ENCODE measurements around the gene ECPAS.

Gene ECPAS, protein sequence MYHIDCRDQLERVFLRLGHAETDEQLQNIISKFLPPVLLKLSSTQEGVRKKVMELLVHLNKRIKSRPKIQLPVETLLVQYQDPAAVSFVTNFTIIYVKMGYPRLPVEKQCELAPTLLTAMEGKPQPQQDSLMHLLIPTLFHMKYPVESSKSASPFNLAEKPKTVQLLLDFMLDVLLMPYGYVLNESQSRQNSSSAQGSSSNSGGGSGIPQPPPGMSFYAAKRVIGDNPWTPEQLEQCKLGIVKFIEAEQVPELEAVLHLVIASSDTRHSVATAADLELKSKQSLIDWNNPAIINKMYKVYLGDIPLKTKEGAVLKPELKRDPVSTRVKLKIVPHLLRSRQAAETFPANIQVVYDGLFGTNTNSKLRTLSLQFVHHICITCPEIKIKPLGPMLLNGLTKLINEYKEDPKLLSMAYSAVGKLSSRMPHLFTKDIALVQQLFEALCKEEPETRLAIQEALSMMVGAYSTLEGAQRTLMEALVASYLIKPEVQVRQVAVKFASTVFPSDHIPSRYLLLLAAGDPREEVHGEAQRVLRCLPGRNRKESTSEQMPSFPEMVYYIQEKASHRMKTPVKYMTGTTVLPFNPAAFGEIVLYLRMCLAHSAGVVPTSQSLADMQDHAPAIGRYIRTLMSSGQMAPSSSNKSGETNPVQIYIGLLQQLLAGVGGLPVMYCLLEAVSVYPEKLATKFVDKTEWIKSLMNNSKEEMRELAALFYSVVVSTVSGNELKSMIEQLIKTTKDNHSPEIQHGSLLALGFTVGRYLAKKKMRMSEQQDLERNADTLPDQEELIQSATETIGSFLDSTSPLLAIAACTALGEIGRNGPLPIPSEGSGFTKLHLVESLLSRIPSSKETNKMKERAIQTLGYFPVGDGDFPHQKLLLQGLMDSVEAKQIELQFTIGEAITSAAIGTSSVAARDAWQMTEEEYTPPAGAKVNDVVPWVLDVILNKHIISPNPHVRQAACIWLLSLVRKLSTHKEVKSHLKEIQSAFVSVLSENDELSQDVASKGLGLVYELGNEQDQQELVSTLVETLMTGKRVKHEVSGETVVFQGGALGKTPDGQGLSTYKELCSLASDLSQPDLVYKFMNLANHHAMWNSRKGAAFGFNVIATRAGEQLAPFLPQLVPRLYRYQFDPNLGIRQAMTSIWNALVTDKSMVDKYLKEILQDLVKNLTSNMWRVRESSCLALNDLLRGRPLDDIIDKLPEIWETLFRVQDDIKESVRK (N-terminal part only)

GRCh38 chr9:111483858-111484571, at the start of gene ECPAS:
TSS of gene ECPAS (minus strand) at chr9:111484383. CDS start at chr9:111472918, 11,465 bp downstream.
- peak within 1 kb of the TSS; percentile 68 to 95 for H3K4me3 ChIP-seq (ENCODE audit: low read depth in 1 of 2, low read length in 2 of 2)
- H3K36me3 ChIP-seq (ENCODE audit: control insufficient read depth in 1 of 2, insufficient read depth in 2 of 2, low read length in 2 of 2): peaks cover 0 to 7% of the 10 kb centered on the region in 2 donors
- H3K9me3 ChIP-seq (ENCODE audit: control insufficient read depth in 1 of 2, low read length in 2 of 2): no peaks in the 10 kb centered on the region
- peak within 1 kb of the TSS; percentile 71 for H3K27ac ChIP-seq (ENCODE audit: low read length)
- peaks cover 5 to 6% of the 10 kb centered on the region in 2 donors for H3K4me1 ChIP-seq (ENCODE audit: control insufficient read depth in 1 of 2, insufficient read depth in 2 of 2, low read length in 2 of 2)
- no peaks in the 10 kb centered on the region for H3K27me3 ChIP-seq (ENCODE audit: low read depth, low read length)

GRCh38 chr9:111533099-111533790, 49.1 kb upstream of the ECPAS start:
- Histone ChIP-seq H3K4me1 (ENCODE audit: control insufficient read depth in 1 of 2, insufficient read depth in 2 of 2, low read length in 2 of 2) (no peaks in the 10 kb centered on the region), H3K27ac (ENCODE audit: low read length) (no peak overlapping the region), H3K9me3 (ENCODE audit: control insufficient read depth in 1 of 2, low read length in 2 of 2) (peaks cover 9 to 39% of the 10 kb centered on the region in 2 donors), H3K4me3 (ENCODE audit: low read depth in 1 of 2, low read length in 2 of 2) (peak overlapping the region in 1 of 2 donors; percentile 11), H3K27me3 (ENCODE audit: low read depth, low read length) (no peaks in the 10 kb centered on the region), H3K36me3 (ENCODE audit: control insufficient read depth in 1 of 2, insufficient read depth in 2 of 2, low read length in 2 of 2) (peaks cover 12 to 85% of the 10 kb centered on the region in 2 donors)

DNA sequence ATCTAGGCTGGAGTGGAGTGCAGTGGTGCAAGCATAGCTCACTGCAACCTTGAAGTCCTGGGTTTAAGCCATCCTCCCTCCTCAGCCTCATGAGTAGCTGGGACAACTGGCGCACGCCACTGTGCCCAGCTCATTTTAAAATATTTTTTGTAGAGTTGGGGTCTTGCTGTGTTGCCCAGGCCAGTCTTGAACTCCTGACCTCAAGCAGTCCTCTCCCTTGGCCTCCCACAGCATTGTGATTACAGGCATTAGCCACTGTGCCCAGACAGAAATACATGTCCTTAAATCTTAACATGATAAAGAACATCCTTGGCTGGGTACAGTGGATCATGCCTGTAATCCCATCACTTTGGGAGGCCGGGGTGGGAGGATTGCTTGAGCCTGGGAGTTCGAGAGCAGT, 47.5 kb upstream of the ECPAS start:
- H3K4me1 ChIP-seq (ENCODE audit: control insufficient read depth in 1 of 2, insufficient read depth in 2 of 2, low read length in 2 of 2): no peaks in the 10 kb centered on the region
- H3K36me3 ChIP-seq (ENCODE audit: control insufficient read depth in 1 of 2, insufficient read depth in 2 of 2, low read length in 2 of 2): peaks cover 12 to 78% of the 10 kb centered on the region in 2 donors
- peaks cover 4 to 23% of the 10 kb centered on the region in 2 donors for H3K9me3 ChIP-seq (ENCODE audit: control insufficient read depth in 1 of 2, low read length in 2 of 2)
- no peak overlapping the region for H3K4me3 ChIP-seq (ENCODE audit: low read depth in 1 of 2, low read length in 2 of 2)
- H3K27me3 ChIP-seq (ENCODE audit: low read depth, low read length): no peaks in the 10 kb centered on the region
- H3K27ac ChIP-seq (ENCODE audit: low read length): no peak overlapping the region

DNA sequence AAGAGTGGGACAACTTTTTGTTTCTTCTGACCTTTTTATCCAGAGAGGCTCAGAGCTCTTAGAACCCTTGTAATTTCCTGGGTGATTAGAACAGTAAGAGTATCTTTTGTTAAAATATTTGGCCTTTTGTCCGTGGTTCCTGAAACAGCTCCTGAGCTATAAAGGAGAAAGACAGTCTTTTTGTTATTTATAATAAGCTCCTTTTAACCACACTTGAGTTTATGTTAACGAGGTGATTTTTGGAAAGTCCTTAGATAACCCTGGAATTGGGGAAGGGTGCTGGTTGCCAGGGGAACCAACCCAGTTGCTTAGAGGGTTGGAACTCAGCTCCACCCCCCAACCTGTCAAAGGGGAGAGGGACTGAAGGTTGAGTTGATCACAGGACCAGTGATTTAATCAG, 45.6 kb upstream of the ECPAS start:
- Histone ChIP-seq H3K4me3 (ENCODE audit: low read depth in 1 of 2, low read length in 2 of 2) (no peak overlapping the region), H3K27ac (ENCODE audit: low read length) (no peak overlapping the region), H3K4me1 (ENCODE audit: control insufficient read depth in 1 of 2, insufficient read depth in 2 of 2, low read length in 2 of 2) (peaks cover 0 to 5% of the 10 kb centered on the region in 2 donors), H3K36me3 (ENCODE audit: control insufficient read depth in 1 of 2, insufficient read depth in 2 of 2, low read length in 2 of 2) (peaks cover 8 to 66% of the 10 kb centered on the region in 2 donors), H3K9me3 (ENCODE audit: control insufficient read depth in 1 of 2, low read length in 2 of 2) (peaks cover 4 to 16% of the 10 kb centered on the region in 2 donors), H3K27me3 (ENCODE audit: low read depth, low read length) (no peaks in the 10 kb centered on the region)

DNA sequence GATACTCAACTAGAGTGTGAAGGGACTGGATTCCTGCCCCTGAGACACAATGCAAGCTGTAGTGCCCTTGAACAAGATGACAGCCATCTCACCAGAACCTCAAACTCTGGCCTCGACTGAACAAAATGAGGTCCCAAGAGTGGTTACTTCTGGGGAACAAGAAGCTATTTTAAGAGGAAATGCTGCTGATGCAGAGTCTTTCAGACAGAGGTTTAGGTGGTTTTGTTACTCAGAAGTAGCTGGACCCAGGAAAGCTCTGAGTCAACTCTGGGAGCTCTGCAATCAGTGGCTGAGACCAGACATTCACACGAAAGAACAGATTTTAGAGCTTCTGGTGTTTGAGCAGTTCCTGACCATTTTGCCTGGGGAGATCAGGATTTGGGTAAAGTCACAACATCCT, 43.2 kb upstream of the ECPAS start:
- Histone ChIP-seq H3K4me1 (ENCODE audit: control insufficient read depth in 1 of 2, insufficient read depth in 2 of 2, low read length in 2 of 2) (peaks cover 0 to 5% of the 10 kb centered on the region in 2 donors), H3K4me3 (ENCODE audit: low read depth in 1 of 2, low read length in 2 of 2) (no peak overlapping the region), H3K9me3 (ENCODE audit: control insufficient read depth in 1 of 2, low read length in 2 of 2) (peaks cover 0 to 4% of the 10 kb centered on the region in 2 donors), H3K27ac (ENCODE audit: low read length) (no peak overlapping the region), H3K36me3 (ENCODE audit: control insufficient read depth in 1 of 2, insufficient read depth in 2 of 2, low read length in 2 of 2) (peaks cover 0 to 43% of the 10 kb centered on the region in 2 donors), H3K27me3 (ENCODE audit: low read depth, low read length) (no peaks in the 10 kb centered on the region)

DNA sequence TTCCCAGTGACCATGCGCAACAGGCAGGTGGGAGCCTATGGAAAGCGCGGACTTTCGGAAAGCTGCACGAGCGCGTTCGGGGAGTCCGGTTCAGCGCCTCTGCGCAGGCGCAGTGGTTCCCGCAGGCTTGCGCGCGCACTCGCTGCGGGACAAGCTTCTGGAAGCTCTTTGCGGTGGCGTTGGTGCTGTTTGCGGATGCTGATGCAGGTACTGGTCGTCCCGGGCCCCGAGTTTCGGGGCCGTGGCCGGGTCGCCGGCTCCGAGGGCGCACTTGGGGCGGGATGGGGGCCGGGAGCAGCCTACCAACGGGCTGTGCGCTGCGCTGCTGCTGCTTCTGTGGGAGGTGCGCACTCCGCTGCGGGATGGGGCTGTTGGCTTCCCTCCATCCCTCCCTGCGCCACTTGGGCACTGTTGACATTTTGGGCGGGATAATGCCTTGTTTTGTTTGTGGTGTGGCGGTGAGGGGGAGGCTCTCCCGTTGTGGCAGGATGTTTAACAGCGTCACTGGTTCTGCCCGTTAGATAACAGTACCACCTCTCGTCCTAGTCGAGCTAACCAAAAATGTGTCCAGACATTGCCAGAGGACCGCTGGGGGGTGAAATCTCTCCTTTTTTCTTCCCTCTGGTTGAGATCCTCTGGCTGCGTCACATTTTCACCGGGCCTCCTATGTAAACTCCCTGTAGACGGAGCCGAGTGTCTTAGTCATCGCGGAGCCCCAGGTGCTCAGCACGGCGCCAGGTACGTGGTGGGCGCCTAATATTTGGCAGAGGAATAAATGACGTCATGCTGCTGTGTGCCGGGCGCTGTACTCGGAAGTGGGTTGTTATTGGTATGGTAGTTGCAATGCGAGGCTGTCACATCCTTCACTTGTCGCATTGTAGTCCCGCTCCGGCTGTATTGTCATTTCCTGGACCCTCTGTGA, 41.1 kb upstream of the ECPAS start, which contains the start of gene ZNF483:
TSS of gene ZNF483 (plus strand) at position 124 of the 922 bp plus-strand sequence. CDS start 2,217 bp downstream, outside the sequence.
- Histone ChIP-seq H3K9me3 (ENCODE audit: control insufficient read depth in 1 of 2, low read length in 2 of 2) (no peaks in the 10 kb centered on the region), H3K36me3 (ENCODE audit: control insufficient read depth in 1 of 2, insufficient read depth in 2 of 2, low read length in 2 of 2) (peaks cover 0 to 26% of the 10 kb centered on the region in 2 donors), H3K27ac (ENCODE audit: low read length) (peak within 1 kb of the TSS; percentile 27), H3K4me3 (ENCODE audit: low read depth in 1 of 2, low read length in 2 of 2) (peak within 1 kb of the TSS; percentile 88 to 93), H3K27me3 (ENCODE audit: low read depth, low read length) (no peaks in the 10 kb centered on the region), H3K4me1 (ENCODE audit: control insufficient read depth in 1 of 2, insufficient read depth in 2 of 2, low read length in 2 of 2) (peaks cover 0 to 5% of the 10 kb centered on the region in 2 donors)

GRCh38 chr9:111524731-111525055, 40.5 kb upstream of the ECPAS start:
- Histone ChIP-seq H3K27ac (ENCODE audit: low read length) (no peak overlapping the region), H3K27me3 (ENCODE audit: low read depth, low read length) (no peaks in the 10 kb centered on the region), H3K4me1 (ENCODE audit: control insufficient read depth in 1 of 2, insufficient read depth in 2 of 2, low read length in 2 of 2) (peaks cover 0 to 5% of the 10 kb centered on the region in 2 donors), H3K36me3 (ENCODE audit: control insufficient read depth in 1 of 2, insufficient read depth in 2 of 2, low read length in 2 of 2) (peaks cover 0 to 21% of the 10 kb centered on the region in 2 donors), H3K9me3 (ENCODE audit: control insufficient read depth in 1 of 2, low read length in 2 of 2) (no peaks in the 10 kb centered on the region), H3K4me3 (ENCODE audit: low read depth in 1 of 2, low read length in 2 of 2) (peak overlapping the region; percentile 88 to 93)

DNA sequence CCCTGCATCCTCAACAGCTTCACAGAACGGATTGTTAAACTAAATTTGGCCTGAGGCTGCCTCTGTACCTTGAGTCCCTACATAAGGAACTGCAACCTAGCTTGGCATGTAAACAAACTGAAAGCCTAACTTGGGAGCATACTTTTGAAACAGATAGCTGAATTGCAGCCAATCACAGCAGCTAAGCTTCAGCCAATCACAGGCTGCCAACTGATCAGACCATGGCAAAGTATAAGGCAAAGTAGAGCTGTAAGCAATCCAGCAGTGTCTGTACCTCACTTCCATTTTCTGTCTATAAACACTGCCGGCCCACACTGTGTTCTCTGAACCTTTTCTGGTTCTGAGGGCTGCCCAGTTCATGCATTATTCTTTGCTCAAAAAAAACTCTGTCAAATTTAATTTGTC, 31.9 kb upstream of the ECPAS start:
- no peaks in the 10 kb centered on the region for H3K27me3 ChIP-seq (ENCODE audit: low read depth, low read length)

DNA sequence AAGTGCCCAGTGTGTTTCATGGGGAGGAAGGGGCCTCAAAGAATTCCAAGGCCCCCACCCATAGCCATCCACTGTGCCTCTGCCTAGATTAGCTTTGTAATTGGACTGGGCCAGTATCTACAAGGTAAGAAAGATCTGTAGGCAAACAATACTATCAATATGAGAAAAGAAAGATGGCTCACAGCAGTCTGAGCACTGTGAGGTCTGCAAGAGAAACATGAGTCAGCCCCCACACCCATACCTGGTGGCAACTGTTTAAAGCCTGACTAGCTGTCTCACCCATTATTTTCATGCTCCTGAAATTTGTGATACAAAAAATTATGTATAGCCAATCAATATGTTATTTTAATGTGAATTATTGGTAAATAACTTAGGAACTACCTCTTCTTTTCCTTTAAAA, 30.8 kb upstream of the ECPAS start:
- Histone ChIP-seq H3K27ac (ENCODE audit: low read length) (no peak overlapping the region), H3K27me3 (ENCODE audit: low read depth, low read length) (no peaks in the 10 kb centered on the region), H3K9me3 (ENCODE audit: control insufficient read depth in 1 of 2, low read length in 2 of 2) (no peaks in the 10 kb centered on the region), H3K4me3 (ENCODE audit: low read depth in 1 of 2, low read length in 2 of 2) (no peak overlapping the region), H3K36me3 (ENCODE audit: control insufficient read depth in 1 of 2, insufficient read depth in 2 of 2, low read length in 2 of 2) (no peaks in the 10 kb centered on the region), H3K4me1 (ENCODE audit: control insufficient read depth in 1 of 2, insufficient read depth in 2 of 2, low read length in 2 of 2) (no peaks in the 10 kb centered on the region)

More for the DNA sequence above, 31.9 kb upstream of the ECPAS start:
- Histone ChIP-seq H3K27ac (ENCODE audit: low read length) (no peak overlapping the region), H3K36me3 (ENCODE audit: control insufficient read depth in 1 of 2, insufficient read depth in 2 of 2, low read length in 2 of 2) (no peaks in the 10 kb centered on the region), H3K9me3 (ENCODE audit: control insufficient read depth in 1 of 2, low read length in 2 of 2) (no peaks in the 10 kb centered on the region), H3K4me1 (ENCODE audit: control insufficient read depth in 1 of 2, insufficient read depth in 2 of 2, low read length in 2 of 2) (no peaks in the 10 kb centered on the region), H3K4me3 (ENCODE audit: low read depth in 1 of 2, low read length in 2 of 2) (no peak overlapping the region)

Measured in muscle layer of duodenum (tissue), 2 donors.